ENCODE measurements around the gene CACNG4. TPM values are rescaled to one million over a fixed set of nuclear protein-coding genes. Genes with fewer than 3 reads are reported as not detected.

The CACNG4 gene
- total RNA-seq, 1 donor from 2014 or later, result 5.1 TPM

DNA sequence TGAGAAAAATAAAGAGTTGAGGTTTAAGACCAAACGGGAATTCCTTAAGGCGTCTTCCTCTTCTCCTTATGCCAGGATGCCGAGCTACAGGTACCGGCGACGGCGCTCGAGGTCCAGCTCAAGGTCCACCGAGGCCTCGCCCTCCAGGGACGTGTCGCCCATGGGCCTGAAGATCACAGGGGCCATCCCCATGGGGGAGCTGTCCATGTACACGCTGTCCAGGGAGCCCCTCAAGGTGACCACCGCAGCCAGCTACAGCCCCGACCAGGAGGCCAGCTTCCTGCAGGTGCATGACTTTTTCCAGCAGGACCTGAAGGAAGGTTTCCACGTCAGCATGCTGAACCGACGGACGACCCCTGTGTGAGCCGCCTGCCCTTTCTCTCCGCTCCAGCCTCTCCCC is 66.1 kb downstream of the CACNG4 start:
- Histone ChIP-seq H3K4me1 (no peaks in the 10 kb centered on the region), H3K27me3 (ENCODE audit: low read depth) (no peaks in the 10 kb centered on the region), H3K9me3 (no peaks in the 10 kb centered on the region), H3K36me3 (no peaks in the 10 kb centered on the region), H3K27ac (no peak overlapping the region), H3K4me3 (no peak overlapping the region)
- DNase-seq (no peak), ATAC-seq (no peak)
- TF ChIP-seq, protein P1, sequence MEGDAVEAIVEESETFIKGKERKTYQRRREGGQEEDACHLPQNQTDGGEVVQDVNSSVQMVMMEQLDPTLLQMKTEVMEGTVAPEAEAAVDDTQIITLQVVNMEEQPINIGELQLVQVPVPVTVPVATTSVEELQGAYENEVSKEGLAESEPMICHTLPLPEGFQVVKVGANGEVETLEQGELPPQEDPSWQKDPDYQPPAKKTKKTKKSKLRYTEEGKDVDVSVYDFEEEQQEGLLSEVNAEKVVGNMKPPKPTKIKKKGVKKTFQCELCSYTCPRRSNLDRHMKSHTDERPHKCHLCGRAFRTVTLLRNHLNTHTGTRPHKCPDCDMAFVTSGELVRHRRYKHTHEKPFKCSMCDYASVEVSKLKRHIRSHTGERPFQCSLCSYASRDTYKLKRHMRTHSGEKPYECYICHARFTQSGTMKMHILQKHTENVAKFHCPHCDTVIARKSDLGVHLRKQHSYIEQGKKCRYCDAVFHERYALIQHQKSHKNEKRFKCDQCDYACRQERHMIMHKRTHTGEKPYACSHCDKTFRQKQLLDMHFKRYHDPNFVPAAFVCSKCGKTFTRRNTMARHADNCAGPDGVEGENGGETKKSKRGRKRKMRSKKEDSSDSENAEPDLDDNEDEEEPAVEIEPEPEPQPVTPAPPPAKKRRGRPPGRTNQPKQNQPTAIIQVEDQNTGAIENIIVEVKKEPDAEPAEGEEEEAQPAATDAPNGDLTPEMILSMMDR (IDR thresholded peaks at IDR 0.05), result no peak
- intact Hi-C loops (cut with DNase I), result no loop called here

- DNase-seq (no peak), ATAC-seq (no peak)
- no peaks in the 10 kb centered on the region for H3K36me3 ChIP-seq
- H3K27ac ChIP-seq, result no peak overlapping the region
- H3K4me3 ChIP-seq, result no peak overlapping the region
- intact Hi-C loops (cut with DNase I), result no loop called here
- H3K4me1 ChIP-seq, result no peaks in the 10 kb centered on the region
- TF ChIP-seq, protein P1 (IDR thresholded peaks at IDR 0.05), result no peak
- no peaks in the 10 kb centered on the region for H3K27me3 ChIP-seq (ENCODE audit: low read depth)
- no peaks in the 10 kb centered on the region for H3K9me3 ChIP-seq
Observed at GRCh38 chr17:67032382-67032781, 67.9 kb downstream of the CACNG4 start.

GRCh38 chr17:67032985-67033384 is 68.5 kb downstream of the CACNG4 start:
- Histone ChIP-seq H3K36me3 (no peaks in the 10 kb centered on the region), H3K27me3 (ENCODE audit: low read depth) (no peaks in the 10 kb centered on the region), H3K9me3 (no peaks in the 10 kb centered on the region), H3K4me3 (no peak overlapping the region), H3K27ac (no peak overlapping the region), H3K4me1 (no peaks in the 10 kb centered on the region)
- DNase-seq (no peak), ATAC-seq (no peak)
- TF ChIP-seq, protein P1 (IDR thresholded peaks at IDR 0.05), result no peak
- intact Hi-C loops (cut with DNase I), result no loop called here

- TF ChIP-seq, protein P1 (IDR thresholded peaks at IDR 0.05), result no peak
- Histone ChIP-seq H3K36me3 (no peaks in the 10 kb centered on the region), H3K4me1 (no peaks in the 10 kb centered on the region), H3K4me3 (no peak overlapping the region), H3K27ac (no peak overlapping the region), H3K9me3 (no peaks in the 10 kb centered on the region), H3K27me3 (ENCODE audit: low read depth) (no peaks in the 10 kb centered on the region)
- ATAC-seq, result no peak
- peak; percentile 30 for DNase-seq
- intact Hi-C loops (cut with DNase I), result no loop called here
Observed at GRCh38 chr17:67033613-67034012, 69.1 kb downstream of the CACNG4 start.

DNA sequence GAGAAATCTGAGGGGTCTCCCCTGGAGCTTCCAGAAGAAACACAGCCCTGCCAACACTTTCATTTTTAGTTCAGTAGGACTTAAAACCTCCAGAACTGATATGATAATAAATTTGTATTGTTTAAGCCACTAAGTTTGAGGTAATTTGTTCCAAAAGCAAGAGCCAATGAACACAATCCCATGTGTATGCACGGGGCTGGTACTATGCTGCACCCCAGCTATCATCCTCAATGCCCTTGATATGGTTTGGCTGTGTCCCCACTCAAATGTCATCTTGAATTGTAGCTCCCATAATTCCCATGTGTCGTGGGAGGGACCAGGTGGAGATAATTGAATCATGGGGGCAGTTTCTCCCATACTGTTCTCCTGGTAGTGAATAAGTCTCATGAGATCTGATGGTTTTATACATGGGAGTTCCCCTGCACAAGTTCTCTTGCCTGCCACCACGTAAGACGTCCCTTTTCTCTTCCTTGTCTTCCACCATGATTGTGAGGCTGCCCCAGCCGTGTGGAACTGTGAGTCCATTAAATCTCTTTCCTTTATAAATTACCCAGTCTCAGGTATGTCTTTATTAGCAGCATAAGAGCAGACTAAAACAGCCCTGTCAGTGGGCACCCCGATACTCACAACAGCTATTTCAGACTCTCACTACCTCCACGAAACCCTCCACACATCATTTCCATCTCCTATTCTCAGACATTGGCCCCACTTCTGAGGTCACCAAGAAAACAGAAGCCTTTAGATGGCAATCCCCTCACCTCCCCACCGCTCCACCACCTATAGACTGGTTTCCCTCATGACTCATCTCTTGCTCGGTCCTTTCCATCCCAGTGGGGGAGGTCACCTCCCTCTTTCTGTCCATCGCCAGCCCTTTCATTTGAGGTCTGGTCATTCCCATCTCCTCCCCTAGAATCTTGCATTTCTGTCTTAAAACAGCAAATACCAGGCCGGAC is 70.9 kb downstream of the CACNG4 start:
- H3K27me3 ChIP-seq (ENCODE audit: low read depth), result peaks cover 5% of the 10 kb centered on the region
- H3K4me1 ChIP-seq, result no peaks in the 10 kb centered on the region
- H3K9me3 ChIP-seq, result no peaks in the 10 kb centered on the region
- no peak for ATAC-seq
- H3K4me3 ChIP-seq, result no peak overlapping the region
- TF ChIP-seq, protein P1 (IDR thresholded peaks at IDR 0.05), result no peak
- H3K36me3 ChIP-seq, result no peaks in the 10 kb centered on the region
- no peak overlapping the region for H3K27ac ChIP-seq
- intact Hi-C loops (cut with DNase I), result no loop called here
- DNase-seq, result peak; percentile 2
